HG02678 (cell line): Measurements from ENCODE around the gene DSCAM.

ENCODE experiments used
- ATAC-seq: cut with Tn5 transposase; IDR thresholded peaks from one replicate; pipeline ENCODE4 v1.9.1; 2021; ENCODE audit warnings: mild to moderate bottlenecking, moderate library complexity; ENCODE audit not compliant: unreplicated experiment

The DSCAM gene

GRCh38 chr21:40841524-40842196, 5.3 kb downstream of the DSCAM start:
- no peak for ATAC-seq

GRCh38 chr21:40840401-40841125, 6.4 kb downstream of the DSCAM start:
- ATAC-seq: no peak

GRCh38 chr21:40839521-40839920, 7.4 kb downstream of the DSCAM start:
- no peak for ATAC-seq

GRCh38 chr21:40837456-40837855, 9.5 kb downstream of the DSCAM start:
- ATAC-seq: no peak

- no peak for ATAC-seq
Measured at GRCh38 chr21:40835184-40835694, 11.7 kb downstream of the DSCAM start.

- no peak for ATAC-seq
Measured at GRCh38 chr21:40833184-40833583, 13.8 kb downstream of the DSCAM start.

GRCh38 chr21:40832316-40832715, 14.6 kb downstream of the DSCAM start:
- ATAC-seq: no peak

GRCh38 chr21:40830836-40831235, 16.1 kb downstream of the DSCAM start:
- no peak for ATAC-seq

GRCh38 chr21:40829791-40830190, 17.2 kb downstream of the DSCAM start:
- ATAC-seq: no peak

- ATAC-seq: no peak
Measured at GRCh38 chr21:40829308-40829707, 17.6 kb downstream of the DSCAM start.

GRCh38 chr21:40827509-40827908, 19.4 kb downstream of the DSCAM start:
- ATAC-seq: no peak

- no peak for ATAC-seq
Measured at GRCh38 chr21:40819071-40819900, 27.7 kb downstream of the DSCAM start.

GRCh38 chr21:40813918-40814317, 33.0 kb downstream of the DSCAM start:
- ATAC-seq: no peak

GRCh38 chr21:40809673-40810197, 37.2 kb downstream of the DSCAM start:
- ATAC-seq: no peak

GRCh38 chr21:40803101-40803500, 43.9 kb downstream of the DSCAM start:
- ATAC-seq: no peak

- no peak for ATAC-seq
Measured at GRCh38 chr21:40800126-40800525, 46.8 kb downstream of the DSCAM start.

GRCh38 chr21:40797891-40798290, 49.1 kb downstream of the DSCAM start:
- no peak for ATAC-seq

- no peak for ATAC-seq
Measured at GRCh38 chr21:40797410-40797809, 49.5 kb downstream of the DSCAM start.

GRCh38 chr21:40796464-40796863, 50.5 kb downstream of the DSCAM start:
- ATAC-seq: no peak

- no peak for ATAC-seq
Measured at GRCh38 chr21:40795313-40795712, 51.6 kb downstream of the DSCAM start.
